ENCODE measurements around the gene MACROH2A2. TPM values are rescaled to one million over a fixed set of nuclear protein-coding genes. Genes with fewer than 3 reads are reported as not detected.
A peak's percentile ranks its signal among the peaks of the same experiment; 100 is the strongest.

MACROH2A2 gene
- total RNA-seq, 2 experiments from 2014 or later: 2.2 TPM

GRCh38 chr10:70094250-70094649 lies 41.6 kb downstream of the MACROH2A2 start:
- H3K27ac ChIP-seq (ENCODE audit: low read depth in 1 of 2, low read length in 2 of 2): no peak overlapping the region
- H3K9me3 ChIP-seq (ENCODE audit: control insufficient read depth in 1 of 2, insufficient read depth in 1 of 2, low read length in 2 of 2): no peaks in the 10 kb centered on the region
- ATAC-seq (ENCODE audit: poor library complexity): no peak
- Mint-ChIP-seq H3K27ac (peak overlapping the region; percentile 61), H3K4me3 (peak overlapping the region; percentile 36), H3K4me1 (ENCODE audit: low read depth) (peaks cover 67% of the 10 kb centered on the region), H3K36me3 (ENCODE audit: low read depth) (peaks cover 35% of the 10 kb centered on the region), H3K27me3 (no peaks in the 10 kb centered on the region), H3K9me3 (no peaks in the 10 kb centered on the region)
- intact Hi-C loops (cut with DNase I, micrococcal nuclease): no loop called here
- DNase-seq: no peak
- peaks cover 33% of the 10 kb centered on the region for H3K36me3 ChIP-seq (ENCODE audit: insufficient read depth, low read length)
- ChIA-PET CTCF (no interaction called here), POLR2A (interaction anchor here (0.9 to 3.1 kb wide), 5 partner anchors 19 to 1194 kb away, joined by 3 to 61 read pairs (median 5); partner anchors contain the start of genes PPA1 and TYSND1)
- peaks cover 34% of the 10 kb centered on the region for H3K4me1 ChIP-seq (ENCODE audit: insufficient read depth, low read length)
- H3K4me3 ChIP-seq (ENCODE audit: low read length): peak overlapping the region; percentile 49
- no peaks in the 10 kb centered on the region for H3K27me3 ChIP-seq (ENCODE audit: control insufficient read depth in 1 of 2, insufficient read depth in 2 of 2, low read length in 2 of 2)
- TF ChIP-seq CTCF (IDR thresholded peaks at IDR 0.05): no peak

DNA sequence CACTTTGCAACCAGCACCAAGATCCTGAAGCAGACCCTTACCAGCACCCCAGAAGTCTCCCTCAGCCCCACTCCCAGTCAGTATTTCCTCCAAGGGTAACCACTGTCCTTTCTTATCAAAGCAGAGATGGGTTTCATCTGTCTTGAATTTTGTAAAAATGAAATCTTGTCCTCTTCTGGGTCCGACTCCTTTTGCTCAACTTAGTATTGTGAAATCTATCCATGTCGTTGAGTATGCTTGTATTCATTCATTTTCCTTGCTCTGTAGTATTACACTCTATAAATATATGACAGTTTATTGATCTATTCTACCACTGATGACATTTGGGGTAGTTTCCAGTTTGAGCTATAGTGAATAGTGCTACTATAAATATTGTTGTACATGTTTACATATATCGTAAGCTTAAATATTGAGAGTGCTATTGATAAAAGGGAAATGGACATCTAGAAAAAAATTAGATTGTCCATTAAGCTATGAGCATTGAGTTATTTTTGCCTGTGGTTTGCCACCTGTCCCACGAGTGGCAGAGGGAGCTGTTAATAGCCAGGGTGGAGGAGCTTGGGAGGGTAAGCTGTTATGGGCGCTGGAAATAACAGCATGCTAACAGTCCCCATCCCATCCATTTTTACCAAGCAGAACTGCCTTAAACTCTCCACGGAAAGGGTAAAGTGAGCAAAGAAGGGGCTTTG lies 43.5 kb downstream of the MACROH2A2 start:
- POLR2A ChIA-PET: interaction anchor here (1.9 kb wide), 1 partner anchor 51 kb away, joined by 6 read pairs; the partner anchor contains the start of gene TYSND1
- no peaks in the 10 kb centered on the region for H3K27me3 Mint-ChIP-seq
- Histone ChIP-seq H3K27me3 (ENCODE audit: control insufficient read depth in 1 of 2, insufficient read depth in 2 of 2, low read length in 2 of 2) (no peaks in the 10 kb centered on the region), H3K27ac (ENCODE audit: low read depth in 1 of 2, low read length in 2 of 2) (no peak overlapping the region), H3K9me3 (ENCODE audit: control insufficient read depth in 1 of 2, insufficient read depth in 1 of 2, low read length in 2 of 2) (no peaks in the 10 kb centered on the region), H3K4me3 (ENCODE audit: low read length) (no peak overlapping the region), H3K36me3 (ENCODE audit: insufficient read depth, low read length) (peaks cover 49% of the 10 kb centered on the region), H3K4me1 (ENCODE audit: insufficient read depth, low read length) (peaks cover 34% of the 10 kb centered on the region)
- H3K36me3 Mint-ChIP-seq (ENCODE audit: low read depth): peaks cover 54% of the 10 kb centered on the region
- peaks cover 55% of the 10 kb centered on the region for H3K4me1 Mint-ChIP-seq (ENCODE audit: low read depth)
- TF ChIP-seq CTCF (IDR thresholded peaks at IDR 0.05): no peak
- CTCF ChIA-PET: interaction anchor here (1.0 to 1.9 kb wide), 1 partner anchor 20 kb away, joined by 3 to 5 read pairs; no protein-coding TSS in a partner anchor
- no peak for DNase-seq
- intact Hi-C loops (cut with DNase I, micrococcal nuclease): no loop called here
- H3K4me3 Mint-ChIP-seq: peak overlapping the region; percentile 34
- no peak for ATAC-seq (ENCODE audit: poor library complexity)
- no peaks in the 10 kb centered on the region for H3K9me3 Mint-ChIP-seq
- H3K27ac Mint-ChIP-seq: peak overlapping the region; percentile 69

GRCh38 chr10:70096705-70097420 lies 44.2 kb downstream of the MACROH2A2 start:
- intact Hi-C loops (cut with DNase I, micrococcal nuclease): no loop called here
- TF ChIP-seq CTCF (IDR thresholded peaks at IDR 0.05): no peak
- Histone ChIP-seq H3K27me3 (ENCODE audit: control insufficient read depth in 1 of 2, insufficient read depth in 2 of 2, low read length in 2 of 2) (no peaks in the 10 kb centered on the region), H3K4me1 (ENCODE audit: insufficient read depth, low read length) (peaks cover 30% of the 10 kb centered on the region), H3K9me3 (ENCODE audit: control insufficient read depth in 1 of 2, insufficient read depth in 1 of 2, low read length in 2 of 2) (no peaks in the 10 kb centered on the region), H3K27ac (ENCODE audit: low read depth in 1 of 2, low read length in 2 of 2) (no peak overlapping the region), H3K36me3 (ENCODE audit: insufficient read depth, low read length) (peaks cover 55% of the 10 kb centered on the region), H3K4me3 (ENCODE audit: low read length) (no peak overlapping the region)
- Mint-ChIP-seq H3K4me1 (ENCODE audit: low read depth) (peaks cover 50% of the 10 kb centered on the region), H3K27ac (peak overlapping the region; percentile 69), H3K9me3 (no peaks in the 10 kb centered on the region), H3K27me3 (no peaks in the 10 kb centered on the region), H3K36me3 (ENCODE audit: low read depth) (peaks cover 61% of the 10 kb centered on the region), H3K4me3 (no peak overlapping the region)
- POLR2A ChIA-PET: interaction anchor here (1.9 kb wide), 1 partner anchor 50 kb away, joined by 6 read pairs; the partner anchor contains the start of gene TYSND1
- CTCF ChIA-PET: interaction anchor here (1.9 kb wide), 1 partner anchor 19 kb away, joined by 5 read pairs; no protein-coding TSS in a partner anchor
- no peak for ATAC-seq (ENCODE audit: poor library complexity)
- no peak for DNase-seq
